Measurements from ENCODE around the gene PCBP4.

- no peak for TF ChIP-seq EZH2phosphoT487 (IDR thresholded peaks at IDR 0.05; ENCODE audit: low read depth)
- TF ChIP-seq, protein P1, sequence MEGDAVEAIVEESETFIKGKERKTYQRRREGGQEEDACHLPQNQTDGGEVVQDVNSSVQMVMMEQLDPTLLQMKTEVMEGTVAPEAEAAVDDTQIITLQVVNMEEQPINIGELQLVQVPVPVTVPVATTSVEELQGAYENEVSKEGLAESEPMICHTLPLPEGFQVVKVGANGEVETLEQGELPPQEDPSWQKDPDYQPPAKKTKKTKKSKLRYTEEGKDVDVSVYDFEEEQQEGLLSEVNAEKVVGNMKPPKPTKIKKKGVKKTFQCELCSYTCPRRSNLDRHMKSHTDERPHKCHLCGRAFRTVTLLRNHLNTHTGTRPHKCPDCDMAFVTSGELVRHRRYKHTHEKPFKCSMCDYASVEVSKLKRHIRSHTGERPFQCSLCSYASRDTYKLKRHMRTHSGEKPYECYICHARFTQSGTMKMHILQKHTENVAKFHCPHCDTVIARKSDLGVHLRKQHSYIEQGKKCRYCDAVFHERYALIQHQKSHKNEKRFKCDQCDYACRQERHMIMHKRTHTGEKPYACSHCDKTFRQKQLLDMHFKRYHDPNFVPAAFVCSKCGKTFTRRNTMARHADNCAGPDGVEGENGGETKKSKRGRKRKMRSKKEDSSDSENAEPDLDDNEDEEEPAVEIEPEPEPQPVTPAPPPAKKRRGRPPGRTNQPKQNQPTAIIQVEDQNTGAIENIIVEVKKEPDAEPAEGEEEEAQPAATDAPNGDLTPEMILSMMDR (IDR thresholded peaks at IDR 0.05; ENCODE audit: low read depth, low read length): no peak
These were observed 4.3 kb downstream of the PCBP4 start for GRCh38 chr3:51962854-51963530.

All from OCI-LY3 (cell line).